Activated CD4-positive, CD25-positive, alpha-beta regulatory T cell treated with anti-CD3 and anti-CD28 coated beads, Interleukin-2, amount 50 U/mL, for 72 hours (primary cell): ENCODE results near the gene ZFP64.

ENCODE experiments used
- DNase-seq: peaks from one replicate; pipeline ENCODE4 v3.0.0; 2021

ZFP64 gene

DNA sequence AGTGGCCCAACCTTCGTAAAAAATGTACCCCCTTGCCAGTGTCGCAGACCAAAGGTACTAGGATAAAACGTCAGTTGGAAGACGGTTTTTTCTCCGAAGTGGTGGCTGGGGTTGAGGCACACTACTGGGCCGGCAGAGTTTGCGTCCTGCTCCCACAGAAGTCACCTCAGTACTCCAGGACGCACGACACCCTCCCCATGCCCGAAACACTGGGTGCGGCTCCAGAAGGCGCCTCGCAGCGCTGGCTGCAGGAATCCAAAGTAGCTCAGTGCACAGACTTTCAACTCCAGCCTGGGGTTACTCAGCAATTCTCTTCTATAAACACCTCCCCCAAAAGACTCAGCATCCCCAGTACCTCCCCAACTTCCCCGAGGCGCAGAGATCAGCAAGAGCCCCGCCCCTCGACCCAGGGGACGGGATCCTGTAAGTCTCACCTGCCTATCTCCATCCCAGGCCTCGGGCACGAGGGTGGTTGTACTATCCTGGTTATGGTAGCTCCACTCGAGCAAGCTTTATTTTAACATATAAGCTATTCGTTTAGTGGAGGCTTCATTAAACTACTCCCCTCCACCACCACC is 88.2 kb downstream of the ZFP64 start:
- DNase-seq, result no peak

DNA sequence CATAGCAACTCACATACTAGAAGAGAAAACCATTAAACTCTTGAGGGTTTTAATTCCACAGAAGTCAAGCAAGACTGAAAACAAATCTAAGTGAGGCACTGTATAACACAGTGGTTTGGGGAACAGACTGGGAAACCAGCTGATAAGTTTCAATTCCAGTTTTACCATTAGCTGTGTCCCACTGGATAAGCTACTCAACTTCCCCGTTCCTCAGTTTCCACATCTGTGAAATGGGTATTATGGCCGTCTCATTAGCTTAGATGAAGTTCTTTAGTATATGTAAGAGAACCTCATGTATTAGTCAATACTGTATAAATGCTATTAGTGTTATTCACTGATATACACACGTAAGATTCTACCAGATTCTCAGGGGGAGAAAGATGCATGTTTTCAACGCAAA is 89.0 kb downstream of the ZFP64 start:
- DNase-seq, result no peak

DNA sequence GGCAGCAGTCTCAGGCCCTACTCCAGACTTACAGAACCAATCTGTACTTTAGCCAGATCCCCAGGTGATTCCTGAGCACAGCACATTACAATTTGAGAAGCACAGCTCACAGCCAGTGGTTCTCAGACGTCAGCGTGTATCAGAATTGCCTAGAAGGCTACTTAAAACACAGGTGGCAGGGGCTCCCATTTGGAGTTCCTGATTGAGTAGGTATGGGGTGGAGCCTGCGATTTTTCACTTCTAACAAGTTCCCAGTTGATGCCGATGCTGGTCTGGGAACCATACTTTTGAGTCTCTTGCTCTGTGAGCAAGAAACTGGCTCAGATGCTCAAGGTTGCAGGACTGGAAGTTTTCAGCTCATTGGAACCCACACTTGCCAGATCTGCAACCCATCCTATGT is 89.5 kb downstream of the ZFP64 start:
- no peak for DNase-seq
